Activated CD4-positive, alpha-beta T cell treated with anti-CD3 and anti-CD28 coated beads for 36 hours (primary cell): ENCODE data around the gene PHF21A. TPM values are rescaled to one million over a fixed set of nuclear protein-coding genes. Genes with fewer than 3 reads are reported as not detected.
A peak's percentile ranks its signal among the peaks of the same experiment; 100 is the strongest.

ENCODE experiments used
- ATAC-seq: fragments of 200-7000 bp; cut with Tn5 transposase; one replicate; pipeline ENCODE4 v1.10.0; 2021; ENCODE audit warnings: mild to moderate bottlenecking, moderate library complexity
- CTCF ChIA-PET: fragments of 350-600 bp; sonication (Branson Sonifier 250); formaldehyde crosslinking; loops from one replicate; lab custom pipeline; 2021; ENCODE audit warnings: antibody characterized with exemption; lab: Charles Lee
- POLR2A ChIA-PET: fragments of 350-600 bp; sonication (Branson Sonifier 250); formaldehyde crosslinking; loops from one replicate; lab custom pipeline; 2021; ENCODE audit warnings: antibody characterized with exemption, inconsistent platforms; lab: Charles Lee
- DNase-seq: peaks from one replicate; pipeline ENCODE4 v3.0.0-alpha.2; 2020
- H3K27ac Mint-ChIP-seq: one replicate; pipeline ENCODE4 v1.8.0; 2021; ENCODE audit warnings: mixed read lengths
- H3K27me3 Mint-ChIP-seq: one replicate; pipeline ENCODE4 v1.8.0; 2021; ENCODE audit warnings: mixed read lengths
- H3K36me3 Mint-ChIP-seq: one replicate; pipeline ENCODE4 v1.8.0; 2021; ENCODE audit warnings: low read depth, mixed read lengths
- H3K4me1 Mint-ChIP-seq: one replicate; pipeline ENCODE4 v1.8.0; 2021; ENCODE audit warnings: mixed read lengths
- H3K4me3 Mint-ChIP-seq: one replicate; pipeline ENCODE4 v1.8.0; 2021; ENCODE audit warnings: mild to moderate bottlenecking, moderate library complexity, mixed read lengths
- H3K9me3 Mint-ChIP-seq: one replicate; pipeline ENCODE4 v1.8.0; 2021; ENCODE audit warnings: low read depth, mixed read lengths
- intact Hi-C, 2 experiments: fragments of 100-400 bp; cut with DNase I in 1 of 2; cut with micrococcal nuclease in 1 of 2; formaldehyde crosslinking; loops; one replicate each; pipeline versions ENCODE4 v1.14.2 to v1.15.1; 2022 to 2024; cut with DNase I, micrococcal nuclease
- total RNA-seq, 2 experiments: library from RNA; stranded (reverse); gene quantifications; one replicate each; pipeline ENCODE4 v1.2.3, GENCODE V29; 2021

Gene PHF21A
- total RNA-seq, 2 experiments from 2014 or later = 42.6 to 61.8 TPM

DNA sequence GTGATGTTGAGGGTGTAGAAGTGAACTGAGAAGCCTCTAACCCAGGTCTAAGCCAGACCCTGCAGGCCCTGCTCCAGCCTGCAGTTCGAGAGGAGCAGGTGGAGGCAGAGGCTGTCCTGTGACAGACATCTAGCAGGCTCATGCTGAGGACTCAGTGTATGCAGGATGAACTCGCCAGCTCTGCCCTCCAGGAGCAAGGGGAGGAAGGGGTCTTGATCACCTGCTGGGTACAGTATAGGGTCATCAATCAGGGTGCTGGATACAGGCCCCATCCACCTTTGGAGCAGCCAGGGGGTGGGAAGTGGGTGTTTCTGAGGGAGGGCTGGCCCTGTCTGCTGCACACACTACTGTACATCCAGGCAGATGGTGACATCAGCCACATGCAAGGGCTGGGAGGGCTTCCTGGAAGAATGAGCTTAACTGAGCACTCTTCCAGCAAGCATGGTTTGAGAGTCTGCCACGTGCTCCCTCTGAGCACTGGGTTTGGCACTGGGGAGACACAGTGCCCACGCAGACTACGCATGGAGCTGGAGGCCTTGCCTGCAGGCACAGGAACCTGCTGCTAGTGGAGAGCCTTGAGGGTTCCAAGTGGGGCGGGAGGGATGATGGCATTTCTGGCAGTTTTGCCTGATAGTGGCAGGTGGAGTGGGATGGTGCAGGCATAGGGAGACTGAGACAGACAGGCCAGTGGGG, 226.6 kb downstream of the PHF21A start:
- peaks cover 24% of the 10 kb centered on the region for H3K27me3 Mint-ChIP-seq
- H3K27ac Mint-ChIP-seq = no peak overlapping the region
- no peak for DNase-seq
- ChIA-PET CTCF (no interaction called here), POLR2A (interaction anchor here (0.6 kb wide), 1 partner anchor 31 kb away, joined by 3 read pairs; no protein-coding TSS in a partner anchor)
- ATAC-seq = no peak
- no peaks in the 10 kb centered on the region for H3K36me3 Mint-ChIP-seq
- intact Hi-C loops = loop anchor here in 1 of 2 experiments (5.0 kb wide), 1 partner anchor 47 kb away; the partner anchor contains the start of gene CRY2
- no peaks in the 10 kb centered on the region for H3K9me3 Mint-ChIP-seq
- no peak overlapping the region for H3K4me3 Mint-ChIP-seq
- peaks cover 2% of the 10 kb centered on the region for H3K4me1 Mint-ChIP-seq

DNA sequence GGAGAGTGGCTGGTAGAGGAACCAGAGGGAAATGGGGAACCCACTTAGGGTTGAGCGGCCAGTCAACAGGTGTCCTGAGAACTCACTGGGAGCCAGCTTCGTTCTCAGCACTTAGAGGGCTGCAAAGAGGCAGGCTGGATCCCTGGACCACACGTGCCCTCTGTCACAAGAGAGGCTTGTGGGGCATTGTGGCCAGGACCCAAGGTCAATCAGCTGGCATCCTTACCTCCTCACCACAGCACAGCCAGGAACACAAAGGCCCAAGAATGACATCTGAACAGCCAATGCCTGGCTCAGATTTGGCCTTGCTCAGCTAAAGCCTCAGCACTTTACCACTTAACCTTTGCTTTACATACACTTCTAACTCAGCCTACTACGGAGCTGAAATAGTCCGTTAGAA, 228.4 kb downstream of the PHF21A start:
- DNase-seq = no peak
- Mint-ChIP-seq H3K9me3 (no peaks in the 10 kb centered on the region), H3K4me3 (no peak overlapping the region), H3K4me1 (no peaks in the 10 kb centered on the region), H3K27me3 (peaks cover 19% of the 10 kb centered on the region), H3K27ac (no peak overlapping the region), H3K36me3 (no peaks in the 10 kb centered on the region)
- no peak for ATAC-seq
- POLR2A ChIA-PET = interaction anchor here (0.5 kb wide), 1 partner anchor 77 kb away, joined by 4 read pairs; no protein-coding TSS in a partner anchor
- CTCF ChIA-PET = no interaction called here
- intact Hi-C loops = no loop called here

- ATAC-seq = no peak
- POLR2A ChIA-PET = interaction anchor here (0.6 kb wide), 1 partner anchor 220 kb away, joined by 3 read pairs; no protein-coding TSS in a partner anchor
- Mint-ChIP-seq H3K4me3 (no peak overlapping the region), H3K9me3 (no peaks in the 10 kb centered on the region), H3K27me3 (peaks cover 11% of the 10 kb centered on the region), H3K27ac (no peak overlapping the region), H3K36me3 (no peaks in the 10 kb centered on the region), H3K4me1 (no peaks in the 10 kb centered on the region)
- CTCF ChIA-PET = interaction anchor here (0.6 kb wide), 2 partner anchors 74 to 145 kb away, joined by 3 to 4 read pairs; no protein-coding TSS in a partner anchor
- no peak for DNase-seq
- intact Hi-C loops = no loop called here
These were observed 230.2 kb downstream of the PHF21A start for GRCh38 chr11:45890886-45891550.

DNA sequence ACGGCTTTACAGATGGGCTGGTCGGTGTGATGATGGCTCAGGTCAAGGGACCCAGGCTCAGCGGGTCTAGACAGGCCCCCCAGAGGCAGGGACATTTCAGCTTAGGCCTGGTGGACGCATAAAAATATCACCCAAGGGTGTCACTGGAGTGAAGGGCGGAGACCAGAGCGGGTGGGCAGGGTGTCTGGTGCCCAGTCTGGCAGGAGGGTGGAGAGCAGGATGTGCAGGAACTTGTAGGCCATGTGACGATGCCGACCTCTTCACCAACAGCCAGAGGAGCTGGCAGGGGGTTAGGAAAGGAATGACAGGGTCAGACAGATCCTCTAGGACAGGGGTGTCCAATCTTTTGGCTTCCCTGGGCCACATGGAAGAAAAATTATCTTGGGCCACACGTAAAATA, 231.3 kb downstream of the PHF21A start:
- POLR2A ChIA-PET = no interaction called here
- Mint-ChIP-seq H3K27ac (no peak overlapping the region), H3K4me3 (no peak overlapping the region), H3K4me1 (peaks cover 3% of the 10 kb centered on the region), H3K9me3 (no peaks in the 10 kb centered on the region), H3K27me3 (peaks cover 9% of the 10 kb centered on the region), H3K36me3 (no peaks in the 10 kb centered on the region)
- intact Hi-C loops = no loop called here
- CTCF ChIA-PET = no interaction called here
- ATAC-seq (no peak), DNase-seq (no peak)

GRCh38 chr11:45889555-45889954, 231.7 kb downstream of the PHF21A start:
- Mint-ChIP-seq H3K27me3 (peaks cover 6% of the 10 kb centered on the region), H3K4me3 (no peak overlapping the region), H3K9me3 (no peaks in the 10 kb centered on the region), H3K36me3 (no peaks in the 10 kb centered on the region), H3K27ac (no peak overlapping the region), H3K4me1 (peaks cover 7% of the 10 kb centered on the region)
- POLR2A ChIA-PET = no interaction called here
- CTCF ChIA-PET = no interaction called here
- ATAC-seq (no peak), DNase-seq (no peak)
- intact Hi-C loops = no loop called here

DNA sequence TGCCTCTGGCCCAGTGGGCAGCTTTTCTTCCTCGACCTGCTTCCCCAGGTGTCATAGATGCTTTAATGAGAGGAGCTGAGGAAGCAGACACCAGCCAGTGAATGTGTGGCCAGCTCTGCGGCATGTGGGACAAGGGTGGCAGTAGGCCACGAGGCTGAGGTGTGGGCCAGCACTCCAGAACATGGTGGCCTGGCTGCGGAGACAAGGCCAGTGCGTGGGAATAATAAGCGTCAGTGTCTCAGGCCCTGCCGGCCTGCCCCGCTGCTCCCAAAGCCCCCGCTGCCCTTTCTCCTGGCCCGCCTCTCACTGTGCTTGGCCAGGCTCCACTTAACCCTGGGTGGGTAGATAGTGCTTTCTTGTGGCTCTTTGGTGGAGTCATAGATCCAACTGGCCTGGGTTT, 233.7 kb downstream of the PHF21A start:
- peaks cover 4% of the 10 kb centered on the region for H3K36me3 Mint-ChIP-seq
- no peaks in the 10 kb centered on the region for H3K9me3 Mint-ChIP-seq
- no peak for DNase-seq
- no peak for ATAC-seq
- intact Hi-C loops = no loop called here
- H3K4me3 Mint-ChIP-seq = no peak overlapping the region
- ChIA-PET POLR2A (no interaction called here), CTCF (interaction anchor here (0.6 to 1.1 kb wide), 2 partner anchors 68 to 149 kb away, joined by 3 read pairs; no protein-coding TSS in a partner anchor)
- no peak overlapping the region for H3K27ac Mint-ChIP-seq
- H3K4me1 Mint-ChIP-seq = peaks cover 8% of the 10 kb centered on the region
- H3K27me3 Mint-ChIP-seq = peaks cover 3% of the 10 kb centered on the region

DNA sequence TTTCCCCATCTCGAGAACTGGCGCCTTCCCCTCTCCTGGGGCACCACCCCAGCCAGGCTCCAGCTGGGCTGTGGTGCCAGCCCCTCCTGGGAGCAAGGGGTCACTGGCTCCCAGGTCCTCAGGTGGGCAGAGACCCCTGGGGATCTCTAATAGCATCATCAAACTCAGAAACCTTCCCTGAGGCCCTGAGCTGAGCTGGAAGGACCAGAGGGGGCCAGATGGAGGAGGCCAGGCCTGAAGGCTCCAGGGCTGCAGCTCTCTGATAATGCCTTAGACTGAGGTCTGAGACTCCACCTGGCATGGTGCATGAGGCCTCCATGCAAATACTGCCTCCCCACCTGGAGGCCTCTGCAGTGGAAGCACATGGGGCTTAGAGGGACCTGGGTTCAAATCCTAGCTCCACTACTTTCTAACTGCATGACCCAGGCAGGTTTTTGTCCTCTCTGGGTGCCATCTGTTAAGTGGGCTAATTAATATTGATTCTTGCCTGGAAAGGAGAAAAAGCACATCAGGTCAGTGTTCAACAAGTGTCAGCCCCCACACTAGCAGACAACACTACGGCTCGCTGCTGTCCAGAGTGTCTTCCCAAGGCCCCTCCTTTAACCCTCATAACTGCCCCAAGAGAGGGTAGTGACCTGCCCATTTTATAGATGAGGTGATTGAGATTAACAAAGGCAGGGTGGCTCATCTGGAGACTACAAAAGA, 234.3 kb downstream of the PHF21A start:
- intact Hi-C loops = no loop called here
- no peak for ATAC-seq
- Mint-ChIP-seq H3K4me3 (no peak overlapping the region), H3K36me3 (peaks cover 8% of the 10 kb centered on the region), H3K27ac (no peak overlapping the region), H3K27me3 (peaks cover 3% of the 10 kb centered on the region), H3K9me3 (no peaks in the 10 kb centered on the region), H3K4me1 (peaks cover 8% of the 10 kb centered on the region)
- no peak for DNase-seq
- ChIA-PET POLR2A (no interaction called here), CTCF (interaction anchor here (0.6 to 1.1 kb wide), 2 partner anchors 15 to 69 kb away, joined by 3 read pairs; no protein-coding TSS in a partner anchor)

- DNase-seq (no peak), ATAC-seq (no peak)
- intact Hi-C loops = loop anchor here in 1 of 2 experiments (1.0 kb wide), 4 partner anchors 13 to 81 kb away; partner anchors contain the start of genes CRY2 and SLC35C1
- H3K4me1 Mint-ChIP-seq = peaks cover 8% of the 10 kb centered on the region
- H3K27ac Mint-ChIP-seq = no peak overlapping the region
- ChIA-PET CTCF (interaction anchor here (0.6 to 1.1 kb wide), 2 partner anchors 14 to 70 kb away, joined by 3 read pairs; no protein-coding TSS in a partner anchor), POLR2A (no interaction called here)
- no peak overlapping the region for H3K4me3 Mint-ChIP-seq
- no peaks in the 10 kb centered on the region for H3K9me3 Mint-ChIP-seq
- peaks cover 8% of the 10 kb centered on the region for H3K36me3 Mint-ChIP-seq
- peaks cover 3% of the 10 kb centered on the region for H3K27me3 Mint-ChIP-seq
These were observed 235.1 kb downstream of the PHF21A start for GRCh38 chr11:45885921-45886721.

- Mint-ChIP-seq H3K4me1 (peaks cover 8% of the 10 kb centered on the region), H3K27ac (no peak within 1 kb of the TSS), H3K27me3 (peaks cover 3% of the 10 kb centered on the region), H3K36me3 (peaks cover 14% of the 10 kb centered on the region), H3K9me3 (no peaks in the 10 kb centered on the region), H3K4me3 (peak within 1 kb of the TSS; percentile 66)
- ChIA-PET POLR2A (no interaction called here), CTCF (no interaction called here)
- ATAC-seq (peak; percentile 89), DNase-seq (peak; percentile 68)
- intact Hi-C loops = loop anchor here in 1 of 2 experiments (1.0 kb wide), 4 partner anchors 14 to 80 kb away; partner anchors contain the start of genes CRY2 and SLC35C1
These were observed 235.9 kb downstream of the PHF21A start, which contains the start of gene MAPK8IP1 for GRCh38 chr11:45885274-45885920. Gene MAPK8IP1 (plus strand): TSS chr11:45885651. CDS start chr11:45885821, 170 bp downstream.

- H3K27me3 Mint-ChIP-seq = peaks cover 3% of the 10 kb centered on the region
- ChIA-PET POLR2A (no interaction called here), CTCF (no interaction called here)
- H3K36me3 Mint-ChIP-seq = peaks cover 20% of the 10 kb centered on the region
- H3K4me3 Mint-ChIP-seq = peak overlapping the region; percentile 66
- DNase-seq = no peak
- peaks cover 8% of the 10 kb centered on the region for H3K4me1 Mint-ChIP-seq
- no peaks in the 10 kb centered on the region for H3K9me3 Mint-ChIP-seq
- intact Hi-C loops = loop anchor here in 1 of 2 experiments (1.0 kb wide), 4 partner anchors 15 to 79 kb away; partner anchors contain the start of genes CRY2 and SLC35C1
- ATAC-seq = no peak
- H3K27ac Mint-ChIP-seq = no peak overlapping the region
These were observed 236.6 kb downstream of the PHF21A start for GRCh38 chr11:45884596-45885185.
